ENCODE data around the gene NFATC1.

NFATC1 gene

DNA sequence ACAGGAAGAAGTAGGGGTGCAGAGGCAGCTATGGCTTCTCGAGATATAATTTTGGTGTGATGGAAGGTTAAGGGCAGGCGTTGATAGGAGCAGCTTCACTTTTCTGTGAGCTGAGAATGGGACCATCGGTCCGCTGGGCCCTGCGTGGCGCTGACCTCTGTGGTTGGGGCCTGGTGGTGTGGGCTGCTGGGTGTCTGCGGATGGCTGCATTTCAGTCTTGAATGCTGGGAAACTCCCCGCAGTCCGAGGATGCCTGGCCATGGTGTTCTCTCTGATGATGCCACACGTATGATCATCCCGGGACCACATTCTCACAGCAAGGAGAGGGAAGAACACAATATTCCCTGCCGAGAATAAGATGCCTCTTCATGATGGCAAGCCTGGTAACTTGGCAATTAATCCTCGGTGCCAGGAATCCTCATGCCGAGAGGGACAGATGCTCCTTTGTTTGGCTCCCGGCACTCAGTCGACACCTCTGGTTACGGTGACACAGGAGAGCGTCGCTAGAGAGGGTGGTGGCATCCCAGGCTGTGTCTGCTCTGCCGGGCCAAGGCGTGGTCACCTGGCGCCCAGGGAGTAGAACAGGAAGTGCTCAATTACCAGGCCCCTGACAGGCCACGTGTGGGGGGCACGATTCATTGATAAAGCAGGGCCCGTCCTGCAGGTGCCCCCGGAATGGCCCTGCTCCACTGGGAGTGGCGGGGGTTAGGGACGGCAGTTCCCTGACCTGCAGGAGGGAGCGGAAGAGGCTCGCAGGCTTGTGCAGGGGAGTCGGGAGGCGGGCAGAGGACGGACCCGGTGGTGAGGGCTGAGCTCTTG, 164.5 kb downstream of the NFATC1 start:
- DNase-seq: no peak

GRCh38 chr18:79560861-79561210, 165.1 kb downstream of the NFATC1 start:
- DNase-seq: no peak

GRCh38 chr18:79563949-79564348, 168.2 kb downstream of the NFATC1 start:
- DNase-seq: no peak

DNA sequence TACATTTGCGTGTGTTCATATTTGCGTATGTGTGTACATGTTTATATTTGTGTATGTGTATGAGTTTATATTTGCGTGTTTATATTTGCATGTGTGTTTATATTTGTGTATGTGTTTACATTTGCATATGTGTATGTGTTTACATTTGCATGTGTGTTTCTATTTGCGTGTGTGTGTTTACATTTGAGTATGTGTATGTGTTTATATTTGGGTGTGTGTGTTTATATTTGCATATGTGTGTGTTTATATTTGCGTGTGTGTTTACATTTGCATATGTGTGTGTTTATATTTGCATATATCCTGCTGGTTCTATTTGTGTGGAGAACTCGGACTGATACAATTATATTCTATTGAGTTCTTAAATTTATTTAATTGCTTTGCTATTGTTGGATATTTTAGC, 168.7 kb downstream of the NFATC1 start:
- DNase-seq: no peak

- no peak for DNase-seq
Measured at GRCh38 chr18:79566771-79567431, 171.2 kb downstream of the NFATC1 start.

DNA sequence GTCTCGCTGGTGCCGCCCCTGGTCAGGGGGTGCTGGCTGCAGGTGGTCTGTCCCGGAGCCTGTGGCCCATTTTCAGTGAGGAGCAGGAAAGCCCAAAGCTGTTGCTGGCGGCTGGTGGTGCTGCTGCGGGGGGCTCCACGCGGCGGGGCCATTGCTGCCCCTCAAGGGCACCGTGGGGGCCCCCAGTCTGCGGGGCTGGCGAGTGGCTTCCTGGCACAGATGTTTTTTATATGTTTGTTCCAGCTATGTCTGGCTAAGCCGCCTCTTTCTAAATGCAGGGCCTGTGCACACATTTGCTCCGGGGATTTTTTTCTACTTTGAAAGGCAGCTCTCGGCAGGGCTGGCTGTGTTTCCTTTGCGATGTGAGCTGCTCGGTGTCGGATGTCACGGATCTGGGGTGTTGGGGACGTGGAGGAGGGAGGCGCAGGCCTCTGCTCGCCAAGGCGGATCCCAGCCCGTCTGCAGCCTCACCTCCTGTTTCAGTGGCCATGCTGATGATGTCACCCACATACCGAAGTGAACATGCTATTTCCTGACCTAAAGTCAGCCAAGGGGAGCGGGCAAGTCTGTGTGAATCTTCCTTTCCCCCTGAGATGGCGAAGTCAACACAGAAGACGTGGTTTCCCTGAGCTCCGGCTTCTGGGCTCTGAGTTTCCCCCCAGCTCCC, 171.9 kb downstream of the NFATC1 start:
- no peak for DNase-seq

GRCh38 chr18:79568543-79569205, 172.9 kb downstream of the NFATC1 start:
- DNase-seq: no peak

DNA sequence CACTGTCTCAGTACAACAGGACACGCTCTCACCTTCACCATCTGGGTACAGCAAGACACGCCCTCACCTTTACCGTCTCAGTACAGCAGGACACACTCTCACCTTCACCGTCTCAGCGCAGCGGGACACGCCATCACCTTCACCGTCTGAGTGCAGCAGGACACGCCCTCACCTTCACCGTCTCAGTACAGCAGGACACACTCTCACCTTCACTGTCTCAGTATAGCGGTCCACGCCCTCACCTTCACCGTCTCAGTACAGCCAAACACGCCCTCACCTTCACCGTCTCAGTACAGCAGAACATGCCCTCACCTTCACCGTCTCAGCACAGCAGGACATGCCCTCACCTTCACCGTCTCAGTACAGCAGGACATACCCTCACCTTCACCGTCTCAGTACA, 174.0 kb downstream of the NFATC1 start:
- DNase-seq: no peak

GRCh38 chr18:79570266-79571201, 174.8 kb downstream of the NFATC1 start:
- DNase-seq: peak; percentile 21 to 48 (median 48)

- no peak for DNase-seq
Measured at GRCh38 chr18:79571211-79572092, 175.7 kb downstream of the NFATC1 start.

GRCh38 chr18:79572093-79572780, 176.5 kb downstream of the NFATC1 start:
- DNase-seq: no peak

GRCh38 chr18:79572848-79573451, 177.2 kb downstream of the NFATC1 start:
- DNase-seq: no peak

DNA sequence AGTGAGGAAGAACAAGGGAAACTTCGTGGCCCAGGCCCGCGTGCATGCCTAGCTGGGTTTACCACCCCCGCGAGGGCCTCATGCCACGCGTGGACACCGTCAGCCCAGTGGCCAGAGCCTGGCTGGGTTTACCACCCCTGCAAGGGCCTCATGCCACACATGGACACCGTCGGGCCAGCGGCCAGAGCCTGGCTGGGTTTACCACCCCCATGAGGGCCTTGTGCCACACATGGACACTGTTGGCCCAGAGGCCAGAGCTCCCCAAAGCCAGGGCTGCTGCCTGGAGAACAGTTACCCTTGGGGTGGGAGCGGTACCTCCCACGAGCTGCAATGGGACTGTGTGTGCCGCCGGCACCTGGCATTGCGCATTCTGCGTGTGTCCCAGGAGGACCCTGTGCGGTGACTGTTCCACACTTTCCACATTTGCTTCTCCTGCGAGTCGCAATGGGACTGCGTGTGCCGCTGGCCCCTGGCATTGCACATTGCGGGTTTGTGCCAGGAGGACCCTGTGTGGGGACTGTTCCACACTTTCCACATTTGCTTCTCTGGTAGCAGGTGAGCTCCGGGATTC, 178.3 kb downstream of the NFATC1 start:
- no peak for DNase-seq

- DNase-seq: no peak
Measured at GRCh38 chr18:79574938-79575525, 179.3 kb downstream of the NFATC1 start.

DNA sequence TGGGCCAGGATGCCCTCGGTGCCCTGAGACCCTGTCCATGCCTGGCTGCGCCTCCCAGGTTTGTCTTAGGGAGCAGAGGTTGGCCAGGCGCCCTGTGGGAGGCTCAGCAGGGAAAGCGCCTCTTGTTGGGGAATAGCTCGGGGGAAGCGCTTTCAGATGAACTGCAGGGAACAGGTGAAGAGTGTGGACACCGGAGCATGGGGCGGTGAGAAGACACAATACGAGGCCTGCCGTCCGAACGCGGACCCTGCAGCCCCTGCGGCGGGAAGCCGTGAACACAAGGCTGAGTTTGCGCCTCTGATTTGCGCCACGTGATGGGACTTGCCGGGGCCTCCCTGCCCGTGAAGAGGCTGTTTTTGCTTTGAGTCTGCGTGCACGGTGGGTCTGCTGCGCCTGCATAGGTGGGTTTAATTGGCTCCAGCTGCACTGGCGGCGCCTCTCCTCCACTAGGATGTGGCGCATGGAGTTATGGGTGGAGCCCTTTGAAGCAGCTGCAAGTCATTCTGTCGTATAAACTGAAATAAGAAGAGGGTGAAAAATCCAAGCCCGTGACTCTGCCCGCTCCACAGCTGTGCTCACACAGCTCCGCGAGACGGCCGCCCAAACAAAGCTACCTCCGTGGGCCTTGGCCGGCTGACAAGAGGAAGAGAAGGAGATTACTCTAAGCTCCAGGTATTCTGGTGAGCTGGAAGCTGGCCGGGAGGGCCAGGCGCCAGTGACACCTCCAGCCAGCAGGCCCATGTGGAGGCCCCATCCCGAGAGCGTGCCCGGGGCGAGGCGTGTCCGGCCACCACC, 180.4 kb downstream of the NFATC1 start:
- no peak for DNase-seq

- no peak for DNase-seq
Measured at GRCh38 chr18:79576686-79577351, 181.1 kb downstream of the NFATC1 start.

GRCh38 chr18:79577451-79578395, 182.0 kb downstream of the NFATC1 start:
- DNase-seq: peak; percentile 71 to 87 (median 83)

Data from suppressor macrophage treated with lipopolysaccharide for 1 hour (primary cell).